Measurements from ENCODE around the gene FAXDC2.

GRCh38 chr5:154813736-154814135 lies 36.7 kb downstream of the FAXDC2 start:
- no peak for TF ChIP-seq CTCF (conservative IDR thresholded peaks at IDR 0.05; ENCODE audit: low read length)
- no peak for TF ChIP-seq EZH2phosphoT487 (IDR thresholded peaks at IDR 0.05; ENCODE audit: borderline replicate concordance, low read depth, low read length)

Data from OCI-LY7 (cell line).